ENCODE measurements around the gene CPTP. TPM values are rescaled to one million over a fixed set of nuclear protein-coding genes. Genes with fewer than 3 reads are reported as not detected.

The CPTP gene
- 21.6 and 39.8 TPM in 2 replicates for total RNA-seq

GRCh38 chr1:1324524-1325287, at the start of gene CPTP, which contains the start of gene INTS11:
Gene CPTP (plus strand): TSS chr1:1324802. CDS start chr1:1326911, 2,109 bp downstream.
Gene INTS11 (minus strand): TSS chr1:1324660. CDS start chr1:1324608, 52 bp downstream.

GRCh38 chr1:1307923-1308755, 16.5 kb upstream of the CPTP start, which contains the start of the genes ACAP3 and PUSL1:
Gene ACAP3 (minus strand): TSS chr1:1307930. CDS start chr1:1307815, 115 bp downstream.
Gene PUSL1 (plus strand): TSS chr1:1308597. CDS start chr1:1308644, 47 bp downstream.

GRCh38 chr1:1331068-1331965, 6.7 kb downstream of the CPTP start, which contains the start of gene TAS1R3:
Gene TAS1R3 (plus strand): TSS chr1:1331280. CDS start chr1:1331346, 66 bp downstream.

GRCh38 chr1:1349256-1350012, 24.8 kb downstream of the CPTP start, which contains the start of gene DVL1:
Gene DVL1 (minus strand): TSS chr1:1349418. CDS start chr1:1349065, 353 bp downstream.

GRCh38 chr1:1358433-1359271, 34.0 kb downstream of the CPTP start, which contains the start of gene MXRA8:
Gene MXRA8 (minus strand): TSS chr1:1358555. CDS start chr1:1358504, 51 bp downstream.

GRCh38 chr1:1374929-1375662, 50.5 kb downstream of the CPTP start, which contains the start of gene AURKAIP1:
Gene AURKAIP1 (minus strand): TSS chr1:1375207. CDS start chr1:1374756, 451 bp downstream.

Other genes starting within 250 kb of the CPTP start
- 14.4 and 24.2 TPM in 2 replicates for gene C1orf159, start 208.7 kb upstream of the CPTP start, total RNA-seq
- gene TTLL10, start 150.9 kb upstream of the CPTP start, total RNA-seq: not detected in 2 replicates
- 1.9 and 3.7 TPM in 2 replicates for gene TNFRSF18, start 118.2 kb upstream of the CPTP start, total RNA-seq
- gene TNFRSF4, start 110.6 kb upstream of the CPTP start, total RNA-seq: not detected in 2 replicates
- 216 and 244 TPM in 2 replicates for gene SDF4, start 92.8 kb upstream of the CPTP start, total RNA-seq
- 23.9 and 24.6 TPM in 2 replicates for gene B3GALT6, start 92.6 kb upstream of the CPTP start, total RNA-seq
- gene C1QTNF12, start 78.1 kb upstream of the CPTP start, total RNA-seq: 1.1 TPM in 1 of 2 replicates, not detected in the other
- 40.1 and 44.5 TPM in 2 replicates for gene UBE2J2, start 50.9 kb upstream of the CPTP start, total RNA-seq
- under 0.01 TPM in 1 of 2 replicates, not detected in the other for gene SCNN1D, start 44.4 kb upstream of the CPTP start, total RNA-seq
- gene ACAP3, start 16.9 kb upstream of the CPTP start, total RNA-seq: 19.1 and 25.4 TPM in 2 replicates
- 33.4 and 34.2 TPM in 2 replicates for gene PUSL1, start 16.2 kb upstream of the CPTP start, total RNA-seq
- 119 TPM in 2 replicates for gene INTS11, start 142 bp upstream of the CPTP start, total RNA-seq
- 0.18 TPM in 1 of 2 replicates, not detected in the other for gene TAS1R3, start 6.5 kb downstream of the CPTP start, total RNA-seq
- 66.8 and 69.5 TPM in 2 replicates for gene DVL1, start 24.6 kb downstream of the CPTP start, total RNA-seq
- gene MXRA8, start 33.8 kb downstream of the CPTP start, total RNA-seq: 354 and 384 TPM in 2 replicates
- gene AURKAIP1, start 50.4 kb downstream of the CPTP start, total RNA-seq: 186 and 214 TPM in 2 replicates
- gene CCNL2, start 74.5 kb downstream of the CPTP start, total RNA-seq: 33.4 and 51.4 TPM in 2 replicates
- gene MRPL20, start 82.5 kb downstream of the CPTP start, total RNA-seq: 136 and 244 TPM in 2 replicates
- gene ANKRD65, start 96.5 kb downstream of the CPTP start, total RNA-seq: 4.3 and 6.6 TPM in 2 replicates
- 12.2 and 13.3 TPM in 2 replicates for gene VWA1, start 110.9 kb downstream of the CPTP start, total RNA-seq
- 0.29 and 3.4 TPM in 2 replicates for gene ATAD3C, start 124.9 kb downstream of the CPTP start, total RNA-seq
- gene ATAD3B, start 147.0 kb downstream of the CPTP start, total RNA-seq: 29.1 and 33.2 TPM in 2 replicates
- gene ATAD3A, start 187.4 kb downstream of the CPTP start, total RNA-seq: 58.5 and 59.7 TPM in 2 replicates
- 18.3 and 20.5 TPM in 2 replicates for gene TMEM240, start 215.8 kb downstream of the CPTP start, total RNA-seq